Thyroid gland (tissue), 4 donors: ENCODE measurements around the gene DNTT.

Source experiments
- POLR2A ChIP-seq, 2 donors: fragments of 450-650 bp; IDR thresholded peaks; one replicate each; pipeline ENCODE4 v1.6.1; 2017; ENCODE audit warnings: antibody characterized with exemption in 2 of 2, mild to moderate bottlenecking in 2 of 2, moderate library complexity in 1 of 2
- TF ChIP-seq, protein P1 (sequence below), 6 experiments: fragments of 200-600 bp in 3 of 6; fragments of 450-650 bp in 3 of 6; sonication (generic) in 3 of 6; IDR thresholded peaks; one replicate each; pipeline ENCODE4 v1.5.1; 2016 to 2019; ENCODE audit warnings: antibody characterized with exemption in 6 of 6, mild to moderate bottlenecking in 2 of 6, inconsistent platforms in 1 of 6, moderate library complexity in 1 of 6

DNA sequence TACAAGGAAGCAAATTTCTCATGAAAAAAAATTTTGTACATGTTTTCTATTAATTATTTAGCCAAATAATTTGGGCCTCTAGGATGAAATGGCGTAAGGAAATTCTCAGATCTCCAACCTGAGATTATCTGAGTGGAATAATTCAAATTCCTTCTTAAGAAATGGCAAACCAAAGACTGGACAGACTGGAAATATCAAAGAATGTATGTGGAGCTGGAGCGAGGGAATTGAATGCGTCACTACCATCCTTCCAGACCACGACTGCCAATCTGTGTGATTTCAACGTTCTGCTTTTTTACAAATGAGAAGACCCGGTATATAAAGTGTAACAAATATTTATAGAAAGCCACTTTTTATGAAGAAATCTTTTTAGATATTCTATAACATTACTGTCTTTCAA is 20.5 kb upstream of the DNTT start:
- TF ChIP-seq, protein P1, sequence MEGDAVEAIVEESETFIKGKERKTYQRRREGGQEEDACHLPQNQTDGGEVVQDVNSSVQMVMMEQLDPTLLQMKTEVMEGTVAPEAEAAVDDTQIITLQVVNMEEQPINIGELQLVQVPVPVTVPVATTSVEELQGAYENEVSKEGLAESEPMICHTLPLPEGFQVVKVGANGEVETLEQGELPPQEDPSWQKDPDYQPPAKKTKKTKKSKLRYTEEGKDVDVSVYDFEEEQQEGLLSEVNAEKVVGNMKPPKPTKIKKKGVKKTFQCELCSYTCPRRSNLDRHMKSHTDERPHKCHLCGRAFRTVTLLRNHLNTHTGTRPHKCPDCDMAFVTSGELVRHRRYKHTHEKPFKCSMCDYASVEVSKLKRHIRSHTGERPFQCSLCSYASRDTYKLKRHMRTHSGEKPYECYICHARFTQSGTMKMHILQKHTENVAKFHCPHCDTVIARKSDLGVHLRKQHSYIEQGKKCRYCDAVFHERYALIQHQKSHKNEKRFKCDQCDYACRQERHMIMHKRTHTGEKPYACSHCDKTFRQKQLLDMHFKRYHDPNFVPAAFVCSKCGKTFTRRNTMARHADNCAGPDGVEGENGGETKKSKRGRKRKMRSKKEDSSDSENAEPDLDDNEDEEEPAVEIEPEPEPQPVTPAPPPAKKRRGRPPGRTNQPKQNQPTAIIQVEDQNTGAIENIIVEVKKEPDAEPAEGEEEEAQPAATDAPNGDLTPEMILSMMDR (IDR thresholded peaks at IDR 0.05): no peak
- no peak for TF ChIP-seq POLR2A (IDR thresholded peaks at IDR 0.05)
